Esophagus muscularis mucosa (tissue), 3 donors: ENCODE data around the gene CAPN10.

Experiments used
- POLR2AphosphoS5 ChIP-seq, 2 donors: sonication (generic); formaldehyde crosslinking; IDR thresholded peaks; one replicate each; pipeline ENCODE4 v1.6.1; 2017; ENCODE audit warnings: antibody characterized with exemption in 2 of 2
- TF ChIP-seq, protein P1 (sequence below), 3 experiments: fragments of 200-600 bp in 2 of 3; fragments of 450-650 bp in 1 of 3; sonication (generic) in 2 of 3; IDR thresholded peaks; one replicate each; pipeline ENCODE4 v1.5.1; 2017 to 2019; ENCODE audit warnings: antibody characterized with exemption in 3 of 3, mild to moderate bottlenecking in 2 of 3, moderate library complexity in 1 of 3

DNA sequence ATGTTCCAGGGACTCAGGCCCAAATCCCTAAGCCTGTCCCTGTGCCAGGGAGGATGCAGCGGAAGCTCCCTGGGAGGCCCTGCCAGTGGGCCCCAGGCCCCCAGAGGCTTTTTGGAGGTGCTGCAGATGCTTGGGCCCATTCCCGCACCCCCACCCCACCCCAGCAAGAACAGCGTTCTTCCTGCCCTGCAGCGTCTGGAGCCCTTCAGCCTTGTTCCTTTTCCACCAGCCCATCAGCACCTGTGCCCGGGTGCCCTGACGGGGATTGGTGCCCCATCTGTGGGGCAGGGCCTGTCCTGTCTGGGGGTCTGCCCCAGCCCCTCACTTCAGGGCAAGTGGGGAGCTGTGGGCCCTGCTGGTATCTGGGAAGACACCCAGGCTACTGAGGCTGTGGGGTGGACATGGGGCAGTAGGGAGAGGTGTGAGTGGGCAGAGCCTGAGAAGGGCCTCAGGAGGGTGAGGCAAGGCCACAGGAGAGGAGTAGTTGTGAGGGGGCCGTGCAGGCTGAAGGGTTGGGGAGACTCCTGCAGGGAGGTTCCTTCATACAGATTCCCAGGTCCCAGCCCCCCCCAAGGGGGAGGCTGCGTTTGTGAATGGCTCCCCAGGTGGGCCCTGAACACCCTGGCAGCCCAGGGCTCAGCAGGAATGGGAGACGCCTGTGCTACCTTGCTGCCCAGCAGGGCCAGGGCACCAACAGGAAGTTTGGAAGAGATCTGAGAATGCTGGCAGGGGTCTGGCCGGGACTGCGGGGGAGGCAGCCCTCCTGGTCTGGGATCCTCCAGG lies 15.8 kb upstream of the CAPN10 start:
- TF ChIP-seq, protein P1, sequence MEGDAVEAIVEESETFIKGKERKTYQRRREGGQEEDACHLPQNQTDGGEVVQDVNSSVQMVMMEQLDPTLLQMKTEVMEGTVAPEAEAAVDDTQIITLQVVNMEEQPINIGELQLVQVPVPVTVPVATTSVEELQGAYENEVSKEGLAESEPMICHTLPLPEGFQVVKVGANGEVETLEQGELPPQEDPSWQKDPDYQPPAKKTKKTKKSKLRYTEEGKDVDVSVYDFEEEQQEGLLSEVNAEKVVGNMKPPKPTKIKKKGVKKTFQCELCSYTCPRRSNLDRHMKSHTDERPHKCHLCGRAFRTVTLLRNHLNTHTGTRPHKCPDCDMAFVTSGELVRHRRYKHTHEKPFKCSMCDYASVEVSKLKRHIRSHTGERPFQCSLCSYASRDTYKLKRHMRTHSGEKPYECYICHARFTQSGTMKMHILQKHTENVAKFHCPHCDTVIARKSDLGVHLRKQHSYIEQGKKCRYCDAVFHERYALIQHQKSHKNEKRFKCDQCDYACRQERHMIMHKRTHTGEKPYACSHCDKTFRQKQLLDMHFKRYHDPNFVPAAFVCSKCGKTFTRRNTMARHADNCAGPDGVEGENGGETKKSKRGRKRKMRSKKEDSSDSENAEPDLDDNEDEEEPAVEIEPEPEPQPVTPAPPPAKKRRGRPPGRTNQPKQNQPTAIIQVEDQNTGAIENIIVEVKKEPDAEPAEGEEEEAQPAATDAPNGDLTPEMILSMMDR (IDR thresholded peaks at IDR 0.05), result no peak
- TF ChIP-seq POLR2AphosphoS5 (IDR thresholded peaks at IDR 0.05), result no peak
